DOHH2 (cell line): ENCODE data around the gene DDX19B.
"Not testable (repeated sequence)": the region's sequence is repeated elsewhere in the genome, so short reads cannot be mapped to it uniquely, and the experiment has no call there.

Experiments
- H3F3A ChIP-seq: fragments of 200-600 bp; sonication (generic), shearing (Covaris generic); 2 replicates; pipeline ENCODE4 v1.6.0; 2016; ENCODE audit warnings: antibody characterized with exemption, mild to moderate bottlenecking; ENCODE audit not compliant: control insufficient read depth, insufficient read depth
- H3K27ac ChIP-seq: fragments of 200-600 bp; sonication (generic); 2 replicates; pipeline ENCODE4 v1.5.1; 2014; ENCODE audit warnings: low read depth, mild to moderate bottlenecking, low read length, moderate library complexity
- H3K27me3 ChIP-seq: fragments of 200-600 bp; sonication (generic); 2 replicates; pipeline ENCODE4 v1.6.1; 2014; ENCODE audit warnings: mild to moderate bottlenecking, low read length, mixed read lengths; ENCODE audit not compliant: control insufficient read depth
- H3K36me3 ChIP-seq: fragments of 200-600 bp; sonication (generic); 2 replicates; pipeline ENCODE4 v1.6.1; 2014; ENCODE audit warnings: mild to moderate bottlenecking, low read length, moderate library complexity, mixed read lengths; ENCODE audit not compliant: control insufficient read depth
- H3K4me1 ChIP-seq: fragments of 200-600 bp; sonication (generic); 2 replicates; pipeline ENCODE4 v1.6.1; 2014; ENCODE audit warnings: mild to moderate bottlenecking, low read length, mixed read lengths; ENCODE audit not compliant: control insufficient read depth
- H3K4me2 ChIP-seq: fragments of 200-600 bp; sonication (generic); 2 replicates; pipeline ENCODE4 v1.6.0; 2014; ENCODE audit warnings: mild to moderate bottlenecking, low read length, moderate library complexity
- H3K4me3 ChIP-seq: fragments of 200-600 bp; sonication (generic); 2 replicates; pipeline ENCODE4 v1.5.1; 2014; ENCODE audit warnings: mild to moderate bottlenecking, low read length, mixed read lengths
- H3K79me2 ChIP-seq: fragments of 200-600 bp; sonication (generic); 2 replicates; pipeline ENCODE4 v1.6.1; 2014; ENCODE audit warnings: mild to moderate bottlenecking, low read length, mixed read lengths; ENCODE audit not compliant: control insufficient read depth
- H3K9me2 ChIP-seq: fragments of 200-600 bp; sonication (generic); replicated peaks from 2 replicates; pipeline ENCODE4 v1.6.1; 2014; ENCODE audit warnings: mild to moderate bottlenecking, low read length, mixed read lengths; ENCODE audit not compliant: control insufficient read depth
- H3K9me3 ChIP-seq: fragments of 200-600 bp; sonication (generic); 2 replicates; pipeline ENCODE4 v1.6.1; 2014; ENCODE audit warnings: antibody characterized with exemption, low read length, mixed read lengths; ENCODE audit not compliant: control insufficient read depth, insufficient read depth
- H4K20me1 ChIP-seq: fragments of 200-600 bp; sonication (generic); 2 replicates; pipeline ENCODE4 v1.6.0; 2014; ENCODE audit warnings: low read depth, mild to moderate bottlenecking, antibody characterized with exemption, low read length, moderate library complexity; ENCODE audit not compliant: control insufficient read depth, insufficient read depth
- CTCF ChIP-seq: fragments of 200-600 bp; sonication (generic); IDR thresholded peaks from one replicate; pipeline ENCODE4 v1.5.1; 2014; ENCODE audit warnings: antibody characterized with exemption, mild to moderate bottlenecking, low read depth, low read length; ENCODE audit not compliant: poor library complexity, severe bottlenecking
- EZH2phosphoT487 ChIP-seq: fragments of 200-600 bp; sonication (generic); IDR thresholded peaks from 2 replicates; pipeline ENCODE4 v1.6.1; 2017; ENCODE audit warnings: borderline replicate concordance, mild to moderate bottlenecking, antibody characterized with exemption, low read length, moderate library complexity, mixed read lengths

Gene DDX19B

DNA sequence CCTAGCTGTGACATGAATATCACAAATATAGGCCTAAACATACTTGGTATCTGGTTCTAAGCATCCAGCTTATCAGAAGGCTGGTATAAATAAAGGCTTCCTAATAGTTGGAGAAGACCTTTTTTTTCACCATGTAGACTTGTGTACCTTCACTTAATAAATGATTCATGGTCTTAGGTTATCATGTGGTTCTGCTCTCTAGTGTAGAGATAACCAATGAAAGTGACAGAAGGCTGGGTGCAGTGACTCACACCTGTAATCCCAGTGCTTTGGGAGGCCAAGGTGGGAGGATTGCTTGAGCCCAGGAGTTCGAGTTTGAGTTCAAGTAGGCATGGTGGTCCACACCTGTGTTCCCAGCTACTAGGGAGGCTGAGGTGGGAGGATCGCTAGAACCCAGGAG lies 50.8 kb downstream of the DDX19B start:
- H3K9me3 ChIP-seq, result no peaks in the 10 kb centered on the region
- H3K27ac ChIP-seq, result no peak overlapping the region
- no peak overlapping the region for H3K4me2 ChIP-seq
- no peaks in the 10 kb centered on the region; the same call in 1 of the 2 replicates for H3F3A ChIP-seq
- H3K79me2 ChIP-seq, result peaks cover 69% of the 10 kb centered on the region
- peaks cover 46% of the 10 kb centered on the region for H3K36me3 ChIP-seq
- TF ChIP-seq EZH2phosphoT487 (no peak), CTCF (no peak)
- no peaks in the 10 kb centered on the region for H3K9me2 ChIP-seq
- H3K4me3 ChIP-seq, result no peak overlapping the region
- H4K20me1 ChIP-seq, result no peaks in the 10 kb centered on the region
- H3K27me3 ChIP-seq, result no peaks in the 10 kb centered on the region
- peaks cover 25% of the 10 kb centered on the region for H3K4me1 ChIP-seq

DNA sequence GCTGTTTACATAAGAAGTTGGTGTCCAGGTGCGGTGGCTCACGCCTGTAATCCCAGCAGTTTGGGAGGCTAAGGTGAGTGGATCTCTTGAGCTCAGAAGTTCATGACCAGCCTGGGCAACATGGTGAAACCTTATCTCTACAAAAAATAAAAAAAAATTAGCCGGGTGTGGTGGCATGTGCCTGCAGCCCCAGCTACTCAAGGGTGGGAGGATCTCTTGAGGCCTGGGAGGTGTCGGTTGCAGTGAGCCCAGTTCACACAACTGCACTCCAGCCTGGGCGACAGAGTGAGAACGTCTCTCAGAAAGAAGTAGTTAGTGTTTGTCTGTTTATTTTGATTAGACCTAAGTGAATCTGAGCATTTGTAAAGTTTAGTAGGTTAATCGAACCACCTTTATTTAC lies 60.6 kb downstream of the DDX19B start:
- Histone ChIP-seq H3K4me3 (no peak overlapping the region), H3K27me3 (no peaks in the 10 kb centered on the region), H3K27ac (no peak overlapping the region), H4K20me1 (no peaks in the 10 kb centered on the region), H3K9me2 (no peaks in the 10 kb centered on the region), H3F3A (no peaks in the 10 kb centered on the region), H3K9me3 (no peaks in the 10 kb centered on the region), H3K4me2 (no peak overlapping the region), H3K4me1 (no peaks in the 10 kb centered on the region), H3K79me2 (no peaks in the 10 kb centered on the region), H3K36me3 (peaks cover 77% of the 10 kb centered on the region)
- TF ChIP-seq CTCF (no peak), EZH2phosphoT487 (no peak)

DNA sequence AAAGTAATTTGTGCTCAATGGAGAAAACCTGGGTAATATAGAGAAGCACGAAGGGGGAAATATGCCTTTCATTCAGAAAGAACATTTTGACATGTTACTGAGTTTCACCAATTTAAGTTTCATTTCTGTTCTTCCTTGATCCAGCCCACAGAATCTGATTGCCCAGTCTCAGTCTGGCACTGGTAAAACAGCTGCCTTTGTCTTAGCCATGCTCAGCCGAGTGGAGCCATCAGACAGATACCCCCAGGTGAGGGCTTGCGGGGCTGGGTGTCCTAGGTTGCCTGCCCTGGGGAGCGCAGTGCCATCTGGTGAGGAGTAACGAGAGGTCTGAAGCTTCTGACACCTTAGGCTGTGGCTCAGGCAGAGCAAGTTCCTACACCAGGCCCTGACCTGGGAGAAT lies 65.4 kb downstream of the DDX19B start:
- Histone ChIP-seq H3K27me3 (no peaks in the 10 kb centered on the region), H3K79me2 (no peaks in the 10 kb centered on the region), H3K9me3 (no peaks in the 10 kb centered on the region), H4K20me1 (no peaks in the 10 kb centered on the region), H3F3A (no peaks in the 10 kb centered on the region), H3K4me3 (no peak overlapping the region), H3K4me1 (no peaks in the 10 kb centered on the region), H3K27ac (no peak overlapping the region), H3K9me2 (no peaks in the 10 kb centered on the region), H3K36me3 (peaks cover 70% of the 10 kb centered on the region), H3K4me2 (no peak overlapping the region)
- TF ChIP-seq CTCF (no peak), EZH2phosphoT487 (no peak)

- not testable (repeated sequence) for H3K79me2 ChIP-seq, H4K20me1 ChIP-seq, H3K27ac ChIP-seq, H3K9me3 ChIP-seq, H3K27me3 ChIP-seq, H3K9me2 ChIP-seq, H3K4me2 ChIP-seq, H3K4me1 ChIP-seq, H3K4me3 ChIP-seq
- TF ChIP-seq CTCF, result peak; percentile 71
- Histone ChIP-seq H3K36me3 (peaks cover 80% of the 10 kb centered on the region), H3F3A (peaks cover 14% of the 10 kb centered on the region)
Measured at GRCh38 chr16:70370145-70370544, 71.2 kb downstream of the DDX19B start.
